HS-5 (cell line): ENCODE results near the gene ACTA2.

Source experiments
- DNase-seq: peaks from one replicate; pipeline ENCODE4 v3.0.0-alpha.2; 2012; ENCODE audit warnings: low read depth

ACTA2 gene

DNA sequence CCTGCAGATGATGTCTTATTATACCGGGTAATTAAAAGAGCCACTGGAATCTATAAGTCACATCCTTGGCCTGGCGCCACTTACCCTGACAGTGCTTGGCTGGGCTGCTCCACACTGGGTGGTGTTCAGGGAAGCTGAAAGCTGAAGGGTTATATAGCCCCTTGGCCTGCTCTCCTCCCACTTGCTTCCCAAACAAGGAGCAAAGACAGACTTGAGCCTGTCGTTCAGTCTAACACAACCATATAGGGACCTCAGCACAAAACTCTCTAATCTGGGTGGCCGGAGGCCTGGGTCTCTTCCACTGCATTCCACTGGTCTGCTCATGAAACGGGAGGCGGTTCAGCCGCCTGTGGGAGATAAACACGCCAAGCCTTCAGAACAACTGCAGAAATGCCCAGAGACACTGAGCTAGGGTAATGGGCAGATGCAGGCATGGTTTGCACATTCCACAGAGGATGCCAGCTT lies at the start of gene ACTA2:
TSS of gene ACTA2 (minus strand) at position 127 of the 465 bp plus-strand sequence. CDS start 3,843 bp downstream, outside the sequence.
- DNase-seq, result no peak

DNA sequence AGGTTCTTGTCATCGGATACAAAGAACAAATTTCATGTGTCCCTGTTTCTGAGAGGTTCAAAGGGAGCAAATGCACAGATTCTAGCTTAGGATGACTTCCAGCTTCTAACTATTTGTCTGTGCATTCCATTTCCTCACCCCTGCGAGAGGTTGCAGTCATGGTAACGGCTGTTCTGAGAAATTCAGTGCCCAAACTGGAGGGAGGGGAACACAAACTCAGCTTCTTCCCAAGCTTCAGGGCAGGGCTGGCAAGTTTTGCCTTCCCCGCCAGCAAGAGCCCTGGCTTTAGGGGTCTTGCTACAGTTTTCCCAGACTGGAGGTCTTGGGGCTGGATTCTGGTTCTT lies 49.1 kb upstream of the ACTA2 start:
- no peak for DNase-seq

DNA sequence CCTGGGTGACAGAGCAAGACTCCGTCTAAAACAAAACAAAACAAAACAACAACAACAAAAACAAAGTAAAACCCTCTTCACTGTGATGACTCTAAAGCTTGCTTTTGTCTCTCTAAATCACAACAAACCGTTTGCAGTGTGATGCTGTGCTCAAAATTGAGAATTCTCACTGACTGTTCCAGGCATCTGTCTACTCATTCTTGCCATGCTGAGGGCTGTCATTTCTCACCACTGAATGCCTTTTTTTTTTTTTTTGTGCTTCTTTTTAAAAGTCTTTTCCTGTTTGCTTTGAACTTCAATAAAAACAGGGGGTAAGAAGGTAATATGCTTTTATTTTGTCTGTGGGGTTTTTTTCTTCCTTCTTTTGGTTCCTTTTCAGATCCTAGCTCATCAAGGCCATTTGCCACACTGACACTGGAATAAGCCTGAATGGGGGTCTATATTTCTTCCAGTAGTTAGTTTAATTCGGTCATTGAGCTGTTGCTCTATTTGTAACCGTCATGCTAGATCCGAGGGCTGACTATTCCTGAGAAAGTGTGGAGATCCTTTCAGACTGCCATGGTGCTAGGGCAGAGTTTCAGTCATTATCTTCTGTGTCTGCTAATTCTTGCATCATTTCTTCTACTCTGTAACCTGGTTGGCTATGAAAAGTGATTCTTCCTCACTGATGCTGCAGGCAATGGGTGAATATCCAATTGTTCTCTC lies 48.6 kb upstream of the ACTA2 start:
- DNase-seq, result no peak

DNA sequence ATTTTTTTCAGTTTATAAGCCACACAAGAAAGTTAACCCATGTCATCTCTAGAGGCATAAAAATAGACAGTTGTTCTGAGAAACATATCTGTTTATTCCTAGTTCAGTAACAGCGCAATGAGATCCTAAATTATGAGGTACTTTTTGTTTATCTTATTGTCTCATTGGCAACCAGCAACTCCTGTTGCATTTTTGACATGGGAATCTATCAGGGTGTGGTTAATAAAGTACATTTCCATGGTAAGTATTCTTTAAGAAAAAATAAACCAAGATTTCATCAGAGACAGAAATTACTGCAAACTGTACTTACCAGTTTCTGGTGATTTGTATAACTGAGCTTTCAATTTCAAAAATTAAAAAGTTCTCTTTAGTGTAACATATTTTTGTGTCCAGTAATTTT lies 47.1 kb upstream of the ACTA2 start:
- no peak for DNase-seq

DNA sequence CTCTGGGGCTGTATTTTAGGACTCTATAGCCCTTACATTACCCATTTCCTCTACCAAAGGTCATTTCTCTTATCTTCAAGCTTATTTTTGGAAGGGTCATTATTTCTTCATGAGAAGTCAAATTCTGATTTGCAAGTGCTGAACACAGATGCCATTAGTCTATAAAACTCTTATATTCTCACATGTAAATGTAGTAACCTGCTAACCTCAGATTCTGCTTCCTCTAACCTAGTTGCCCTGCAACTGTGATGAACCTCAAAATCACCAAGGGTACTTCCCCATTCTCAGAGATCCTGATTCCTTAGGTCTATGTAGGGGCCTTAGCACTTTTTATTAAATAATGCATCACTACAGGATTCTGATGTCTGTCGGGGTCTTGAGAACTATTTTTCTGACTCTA lies 44.4 kb upstream of the ACTA2 start:
- DNase-seq, result no peak

DNA sequence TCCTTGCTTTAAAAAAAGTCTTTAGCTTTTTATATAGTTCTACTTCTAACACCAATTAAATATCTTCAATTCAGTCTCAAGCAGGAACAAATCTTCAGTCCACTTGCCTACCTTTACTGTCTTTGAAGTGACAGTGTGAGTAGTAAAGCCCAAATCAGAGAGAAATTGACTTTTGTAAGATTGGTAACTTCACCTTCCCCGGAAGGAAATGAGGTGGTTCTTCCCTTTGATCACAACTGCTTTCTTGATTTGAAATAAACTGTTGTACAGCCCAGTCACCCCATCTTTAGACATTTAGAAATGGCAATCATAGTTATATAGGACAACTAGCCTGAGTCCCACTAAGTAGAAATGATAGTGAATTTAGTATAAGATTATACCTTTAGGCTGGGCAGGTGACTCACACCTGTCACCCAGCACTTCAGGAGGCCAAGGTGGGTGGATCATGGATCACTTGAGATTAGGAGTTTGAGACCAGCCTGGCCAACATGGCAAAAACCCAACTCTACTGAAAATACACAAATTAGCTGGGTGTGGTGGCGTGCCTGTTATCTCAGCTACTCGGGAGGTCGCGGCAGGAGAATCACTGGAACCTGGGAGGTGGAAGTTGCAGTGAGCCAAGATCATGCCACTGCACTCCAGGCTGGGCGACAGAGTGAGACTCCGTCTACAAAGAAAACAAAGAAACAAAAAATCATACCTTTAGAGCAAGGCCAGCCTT lies 42.7 kb upstream of the ACTA2 start:
- no peak for DNase-seq

DNA sequence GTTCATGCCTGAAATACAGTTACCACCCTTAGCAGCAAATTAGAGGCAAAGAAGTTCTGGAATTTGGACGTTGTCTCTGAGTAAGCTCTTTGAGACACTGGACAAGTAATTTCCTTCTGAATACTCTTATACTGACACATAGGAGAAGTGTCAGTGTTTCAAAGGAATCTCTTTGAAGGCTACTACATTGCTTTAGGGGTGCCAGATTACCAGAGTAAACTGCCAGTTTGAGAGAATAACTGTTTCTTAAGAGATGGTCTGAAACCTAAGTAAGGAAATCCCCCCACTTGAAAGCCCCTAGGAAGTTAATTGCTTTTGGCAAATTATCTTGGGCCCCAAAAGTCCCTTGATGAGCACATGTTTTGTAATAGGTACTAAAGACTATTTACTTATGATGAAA lies 41.4 kb upstream of the ACTA2 start:
- no peak for DNase-seq

DNA sequence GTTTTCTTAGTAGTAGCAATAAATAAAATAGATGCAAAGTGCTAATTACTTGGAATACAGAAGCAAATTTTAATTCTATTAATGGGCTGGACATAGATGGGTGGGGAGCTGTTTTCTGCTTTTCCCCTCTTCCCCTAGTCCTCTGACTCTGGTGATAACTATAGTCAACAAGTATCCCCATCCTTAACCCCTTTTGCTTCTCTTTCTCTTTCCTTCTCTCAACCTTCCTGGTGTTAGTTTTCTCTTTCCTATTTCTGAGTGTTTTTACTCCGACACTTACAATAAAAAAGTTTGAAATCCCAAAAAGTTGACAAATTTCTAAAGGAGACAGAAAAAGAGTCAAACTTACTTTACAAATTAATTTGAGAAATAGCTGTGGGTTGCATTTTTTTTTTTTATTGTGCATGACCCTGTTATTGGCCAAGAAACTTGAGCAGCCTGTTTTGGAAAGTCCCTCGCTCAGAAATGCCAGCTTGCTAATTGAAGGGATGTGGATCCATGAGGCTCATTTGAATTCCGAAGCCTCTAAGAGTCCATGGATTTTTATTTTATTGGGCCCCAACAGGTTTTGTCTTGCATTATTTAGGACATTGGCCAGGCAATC lies 40.5 kb upstream of the ACTA2 start:
- DNase-seq, result no peak

DNA sequence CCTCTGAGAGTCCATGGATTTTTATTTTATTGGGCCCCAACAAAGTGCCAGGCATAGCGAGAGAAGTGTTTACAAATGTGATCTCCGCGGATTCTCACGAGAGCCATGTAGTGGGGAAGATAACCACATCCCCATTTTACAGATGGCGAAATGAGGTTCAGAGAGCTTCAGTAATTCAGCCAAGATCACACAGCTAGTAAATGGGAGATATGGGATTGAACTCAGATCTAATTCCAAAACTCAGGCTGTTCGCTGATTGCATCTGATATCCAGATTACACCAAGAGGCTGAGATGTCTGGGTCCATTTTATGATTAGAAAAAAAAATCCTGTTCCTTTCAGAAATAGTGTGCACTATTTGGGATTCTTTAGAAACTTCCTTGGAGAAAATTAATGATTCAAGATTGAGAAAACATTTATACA lies 39.3 kb upstream of the ACTA2 start:
- no peak for DNase-seq

DNA sequence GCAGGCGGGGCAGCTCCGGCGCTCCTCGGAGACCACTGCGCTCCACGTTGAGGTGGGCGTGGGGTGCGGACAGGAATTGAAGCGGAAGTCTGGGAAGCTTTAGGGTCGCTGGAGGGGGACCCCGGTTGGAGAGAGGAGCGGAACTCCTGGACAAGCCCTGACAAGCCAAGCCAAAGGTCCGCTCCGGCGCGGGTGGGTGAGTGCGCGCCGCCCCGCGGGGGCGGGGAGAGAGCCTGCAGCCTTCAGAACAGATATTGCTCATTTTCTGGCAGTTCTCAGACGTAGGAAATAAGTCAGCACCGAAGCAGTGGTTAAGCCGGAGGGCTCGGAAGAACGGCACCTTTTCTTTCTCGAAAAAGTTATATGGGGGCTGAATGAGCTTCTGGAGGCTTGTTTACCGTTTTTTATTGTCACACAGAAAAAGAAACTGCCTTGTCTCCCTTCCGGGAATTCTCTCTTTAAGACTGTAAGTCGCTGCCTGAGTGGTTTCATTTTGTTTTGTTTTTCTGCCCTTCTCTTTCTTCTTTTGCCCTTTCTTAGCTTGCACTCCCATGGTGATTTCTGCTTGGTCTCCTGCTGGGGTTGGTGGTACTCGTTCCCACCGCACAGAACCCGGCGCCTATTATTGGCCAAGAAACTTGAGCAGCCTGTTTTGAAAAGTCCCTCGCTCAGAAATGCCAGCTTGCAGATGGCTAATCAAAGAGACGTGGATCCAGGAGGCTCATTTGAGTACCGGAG lies 38.8 kb upstream of the ACTA2 start:
- no peak for DNase-seq

DNA sequence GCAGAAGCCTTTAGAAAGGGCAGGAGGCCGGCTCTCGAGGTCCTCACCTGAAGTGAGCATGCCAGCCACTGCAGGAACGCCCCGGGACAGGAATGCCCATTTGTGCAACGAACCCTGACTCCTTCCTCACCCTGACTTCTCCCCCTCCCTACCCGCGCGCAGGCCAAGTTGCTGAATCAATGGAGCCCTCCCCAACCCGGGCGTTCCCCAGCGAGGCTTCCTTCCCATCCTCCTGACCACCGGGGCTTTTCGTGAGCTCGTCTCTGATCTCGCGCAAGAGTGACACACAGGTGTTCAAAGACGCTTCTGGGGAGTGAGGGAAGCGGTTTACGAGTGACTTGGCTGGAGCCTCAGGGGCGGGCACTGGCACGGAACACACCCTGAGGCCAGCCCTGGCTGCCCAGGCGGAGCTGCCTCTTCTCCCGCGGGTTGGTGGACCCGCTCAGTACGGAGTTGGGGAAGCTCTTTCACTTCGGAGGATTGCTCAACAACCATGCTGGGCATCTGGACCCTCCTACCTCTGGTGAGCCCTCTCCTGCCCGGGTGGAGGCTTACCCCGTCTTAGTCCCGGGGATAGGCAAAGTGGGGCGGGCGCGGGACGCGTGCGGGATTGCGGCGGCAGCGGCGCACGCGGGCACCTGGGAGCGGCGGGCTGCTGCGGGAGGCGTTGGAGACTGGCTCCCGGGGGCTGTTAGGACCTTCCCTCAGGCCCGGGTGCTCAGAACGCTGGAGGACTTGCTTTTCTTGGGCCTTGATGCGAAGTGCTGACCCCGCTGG lies 38.0 kb upstream of the ACTA2 start, which contains the start of gene FAS:
TSS of gene FAS (plus strand) at position 415 of the 777 bp plus-strand sequence. CDS start at position 494, 79 bp downstream.
- no peak for DNase-seq

DNA sequence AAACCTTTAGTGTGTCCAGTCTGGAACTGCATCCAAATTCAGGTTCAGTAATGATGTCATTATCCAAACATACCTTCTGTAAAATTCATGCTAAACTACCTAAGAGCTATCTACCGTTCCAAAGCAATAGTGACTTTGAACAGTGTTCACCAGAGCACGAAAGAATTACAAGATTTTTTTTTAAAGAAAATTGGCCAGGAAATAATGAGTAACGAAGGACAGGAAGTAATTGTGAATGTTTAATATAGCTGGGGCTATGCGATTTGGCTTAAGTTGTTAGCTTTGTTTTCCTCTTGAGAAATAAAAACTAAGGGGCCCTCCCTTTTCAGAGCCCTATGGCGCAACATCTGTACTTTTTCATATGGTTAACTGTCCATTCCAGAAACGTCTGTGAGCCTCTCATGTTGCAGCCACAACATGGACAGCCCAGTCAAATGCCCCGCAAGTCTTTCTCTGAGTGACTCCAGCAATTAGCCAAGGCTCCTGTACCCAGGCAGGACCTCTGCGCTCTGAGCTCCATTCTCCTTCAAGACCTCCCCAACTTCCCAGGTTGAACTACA lies 37.3 kb upstream of the ACTA2 start:
- no peak for DNase-seq

DNA sequence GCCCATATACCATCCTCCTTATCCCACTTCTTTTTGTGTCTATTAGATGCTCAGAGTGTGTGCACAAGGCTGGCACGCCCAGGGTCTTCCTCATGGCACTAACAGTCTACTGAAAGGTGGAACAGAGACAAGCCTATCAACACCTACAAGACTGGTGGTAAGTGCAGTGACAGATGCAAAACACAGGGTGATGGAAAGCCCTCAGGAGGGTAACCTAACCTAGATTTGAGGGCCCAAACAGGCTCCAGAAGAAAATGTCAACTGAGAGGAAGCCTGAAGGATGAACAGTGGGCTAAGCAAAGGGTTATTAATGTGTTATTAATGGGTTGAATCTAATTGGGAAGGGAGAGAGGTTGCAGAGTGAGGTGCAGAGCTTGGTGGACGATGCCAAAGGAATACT lies 36.9 kb upstream of the ACTA2 start:
- DNase-seq, result no peak

DNA sequence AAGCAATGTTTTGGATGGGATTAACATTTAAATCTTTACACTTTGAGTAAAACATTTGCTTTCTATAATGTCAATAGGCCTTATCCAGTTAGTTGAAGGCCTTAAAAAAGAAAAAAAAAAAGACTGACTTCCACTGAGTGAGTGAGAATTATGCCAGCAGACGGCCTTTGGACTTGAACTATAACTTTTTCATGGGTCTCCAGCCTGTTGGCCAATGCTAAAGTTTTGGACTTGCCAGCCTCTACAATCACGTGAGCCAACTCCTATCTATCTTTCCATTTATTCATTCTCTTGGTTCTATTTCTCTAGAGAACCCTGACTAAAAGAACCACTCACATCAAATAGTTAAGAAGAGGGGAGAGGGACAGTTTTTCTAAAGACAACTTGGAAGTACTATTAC lies 35.3 kb upstream of the ACTA2 start:
- DNase-seq, result no peak

DNA sequence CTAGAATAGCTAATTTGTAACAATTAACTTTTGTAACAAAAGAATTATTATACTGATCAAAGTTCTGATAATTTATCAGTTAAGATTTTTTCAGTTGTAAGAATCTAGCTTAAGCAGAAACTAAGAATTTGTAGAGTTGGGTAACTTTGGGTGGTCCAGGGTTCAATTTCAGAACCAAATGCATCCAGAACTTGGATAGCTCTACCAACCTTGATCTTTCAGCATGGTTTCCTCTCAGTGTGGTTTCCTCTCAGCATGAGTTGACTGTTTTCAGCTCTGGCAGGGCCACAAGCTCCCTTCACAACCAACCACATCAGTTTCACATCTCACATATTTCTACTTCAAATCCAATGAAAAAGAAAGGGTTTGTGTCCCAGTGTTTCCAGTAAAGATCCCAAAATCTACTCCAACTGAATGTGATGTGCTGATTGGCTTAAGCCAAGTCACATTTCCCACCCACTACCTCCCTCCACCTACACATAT lies 34.7 kb upstream of the ACTA2 start:
- no peak for DNase-seq

DNA sequence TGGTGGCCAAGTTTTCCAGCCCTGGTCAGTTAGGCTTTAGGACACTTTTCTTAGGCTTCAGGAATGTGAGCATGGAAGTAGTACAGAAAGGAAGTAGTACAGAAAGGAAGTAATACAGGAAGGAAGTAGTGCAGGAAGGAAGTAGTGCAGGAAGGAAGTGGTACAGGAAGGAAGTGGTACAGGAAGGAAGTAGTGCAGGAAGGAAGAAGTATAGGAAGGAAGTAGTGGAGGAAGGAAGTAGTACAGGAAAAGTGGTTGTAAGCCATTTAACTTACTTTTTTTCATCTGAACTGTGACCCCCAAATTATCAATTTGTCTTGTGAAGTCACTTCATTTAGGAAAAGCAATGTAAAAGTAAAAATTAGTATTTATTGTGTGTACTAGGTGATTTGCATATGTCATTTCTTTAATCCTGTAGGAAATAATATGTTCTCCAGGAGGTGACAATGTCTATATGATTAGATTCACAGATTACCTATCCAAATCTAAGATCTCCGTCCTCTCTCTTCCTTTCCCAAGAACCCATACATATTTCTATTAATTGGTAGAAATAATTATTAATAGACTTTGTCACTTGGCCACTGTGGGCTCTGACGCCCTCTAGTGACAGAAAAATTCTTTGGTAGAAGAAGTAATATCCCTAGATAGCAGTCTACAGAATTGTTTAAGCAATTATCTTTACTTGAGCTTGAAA lies 34.1 kb upstream of the ACTA2 start:
- DNase-seq, result no peak

DNA sequence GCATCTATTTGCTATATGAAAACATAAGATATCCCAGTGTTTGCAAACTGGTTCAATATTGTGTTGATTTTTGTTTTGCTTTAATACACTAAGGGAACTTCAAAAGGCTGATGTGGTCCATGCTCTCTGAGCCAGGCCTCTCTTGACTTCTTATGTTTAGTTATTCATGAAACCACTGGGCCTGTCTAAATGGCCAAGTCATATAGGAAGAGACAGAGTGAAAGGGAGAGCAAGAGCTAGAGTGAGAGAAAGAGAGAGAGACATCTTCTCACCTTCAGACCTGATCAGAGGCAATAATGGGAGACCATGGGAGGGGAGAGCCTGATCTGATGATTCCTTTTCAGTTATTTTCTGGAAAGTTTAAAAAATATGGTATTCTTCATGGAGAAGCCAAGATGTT lies 32.0 kb upstream of the ACTA2 start:
- DNase-seq, result no peak

DNA sequence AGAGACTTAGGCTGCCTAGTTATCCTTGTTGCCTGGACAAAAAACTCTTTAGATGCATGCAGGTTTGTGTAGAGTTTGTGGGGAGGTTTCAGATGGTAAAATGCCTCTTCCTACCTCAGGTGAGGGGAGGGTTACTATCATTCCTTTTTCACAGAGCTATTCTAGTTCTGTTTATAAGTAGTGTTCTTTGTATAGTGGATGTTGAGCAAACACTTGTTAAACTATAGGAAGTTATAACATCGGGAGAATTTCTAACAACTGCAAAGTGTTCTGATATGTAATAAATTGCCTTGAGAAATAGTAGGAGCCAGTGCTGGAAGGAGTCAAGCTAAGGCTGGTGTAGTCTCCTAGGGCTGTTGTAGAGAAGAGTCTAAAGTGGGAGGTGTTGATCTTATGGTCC lies 31.4 kb upstream of the ACTA2 start:
- no peak for DNase-seq

DNA sequence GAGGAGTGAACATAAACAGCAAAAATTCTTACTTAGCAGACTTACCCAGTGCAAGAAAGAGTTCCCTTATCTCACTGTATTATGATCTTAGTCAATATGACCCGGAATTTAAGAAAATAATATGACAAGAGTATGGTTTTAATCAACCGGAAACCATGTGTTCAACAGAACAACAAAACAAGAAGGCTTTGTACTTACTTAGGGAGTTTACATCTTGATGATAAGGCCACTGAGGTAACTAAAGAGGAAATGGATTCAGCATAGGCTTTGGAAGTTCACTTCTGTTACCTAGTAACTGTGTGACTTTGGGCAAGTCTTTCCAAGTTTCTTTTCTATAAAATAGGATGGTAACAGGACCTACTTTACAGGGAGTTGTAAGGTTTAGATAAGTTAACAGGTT lies 30.6 kb upstream of the ACTA2 start:
- no peak for DNase-seq

DNA sequence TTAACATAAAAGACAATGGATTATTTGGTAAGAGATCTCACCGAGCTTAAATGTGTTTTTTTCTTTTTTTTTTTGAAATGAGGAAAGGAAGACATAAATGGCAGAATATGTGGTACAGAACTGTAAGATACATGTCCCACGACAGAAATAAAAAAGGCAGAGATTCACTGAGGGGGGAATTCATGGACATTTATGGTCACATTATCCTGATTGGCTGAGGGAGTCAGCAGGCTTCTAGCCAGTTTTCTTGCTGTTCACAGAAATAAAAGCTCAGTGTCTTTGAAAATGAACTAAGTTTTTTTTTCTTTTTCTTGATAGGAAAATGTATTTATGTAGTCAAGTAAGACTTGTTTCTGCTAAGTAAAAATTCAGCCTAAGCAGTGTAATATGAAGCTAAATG lies 29.8 kb upstream of the ACTA2 start:
- DNase-seq, result no peak

DNA sequence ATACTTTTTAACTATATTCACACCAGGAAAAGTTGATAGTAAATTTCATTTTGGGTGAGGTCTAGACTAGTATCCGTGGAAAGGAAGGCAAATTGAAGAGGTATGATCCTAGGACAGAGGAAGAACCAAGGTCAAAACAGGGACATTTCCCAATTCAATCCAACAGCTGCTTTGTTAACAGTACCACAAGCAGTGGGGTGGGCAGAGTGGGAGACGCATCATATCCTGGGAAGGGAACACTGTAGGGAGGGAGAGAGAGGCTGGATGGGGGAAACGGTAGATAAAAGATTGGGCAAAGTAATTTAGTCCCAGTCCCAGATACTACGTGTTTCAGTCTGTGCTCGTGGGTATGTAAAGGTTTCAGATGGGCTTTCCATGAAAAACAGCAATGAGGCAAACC lies 28.9 kb upstream of the ACTA2 start:
- no peak for DNase-seq
